GM18517 (cell line): Measurements from ENCODE around the gene ELAVL2.

Experiments used
- ATAC-seq: cut with Tn5 transposase; IDR thresholded peaks from one replicate; pipeline ENCODE4 v1.9.1; 2021; ENCODE audit warnings: mild to moderate bottlenecking, moderate library complexity; ENCODE audit not compliant: unreplicated experiment

ELAVL2 gene

GRCh38 chr9:23669776-23670175 lies 156.3 kb downstream of the ELAVL2 start:
- ATAC-seq, result no peak

DNA sequence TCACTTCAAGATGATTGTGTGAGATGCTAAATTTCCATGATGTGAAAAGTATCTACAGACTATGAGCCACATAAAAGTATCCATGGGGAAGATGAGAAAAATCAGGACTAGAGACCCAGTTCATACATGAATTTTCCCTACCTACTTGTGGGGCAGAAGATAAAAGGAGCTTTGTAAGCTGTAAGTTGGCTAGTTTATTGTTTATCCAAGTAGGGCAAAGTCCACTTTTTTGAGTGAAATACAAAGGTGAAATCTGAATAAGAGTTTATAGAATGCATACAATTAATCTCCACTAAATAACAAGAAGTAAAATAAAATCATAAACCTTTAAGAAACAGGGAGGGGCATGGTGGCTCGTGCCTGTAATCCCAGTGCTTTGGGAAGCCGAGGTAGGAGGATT lies 160.4 kb downstream of the ELAVL2 start:
- ATAC-seq, result no peak

- no peak for ATAC-seq
Observed at GRCh38 chr9:23665051-23665450, 161.0 kb downstream of the ELAVL2 start.

DNA sequence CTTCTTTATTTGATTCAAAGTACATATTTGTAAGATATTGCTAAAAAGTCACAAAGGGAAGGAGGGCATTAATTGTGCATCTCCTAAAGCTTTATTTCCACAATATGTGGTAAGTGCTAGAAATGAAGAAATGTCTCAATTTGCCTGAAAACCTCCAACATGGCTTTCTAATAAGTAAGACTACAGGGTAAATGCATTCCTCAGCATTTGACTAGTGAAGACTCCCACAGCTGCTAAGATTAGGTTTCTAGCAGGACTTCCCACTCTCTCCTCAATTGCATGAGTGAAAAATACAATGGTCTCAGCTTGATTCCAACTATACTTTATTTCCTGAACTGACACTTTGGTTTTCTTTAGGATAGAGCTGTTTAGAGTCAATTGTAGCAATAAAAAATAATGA lies 162.1 kb downstream of the ELAVL2 start:
- no peak for ATAC-seq

DNA sequence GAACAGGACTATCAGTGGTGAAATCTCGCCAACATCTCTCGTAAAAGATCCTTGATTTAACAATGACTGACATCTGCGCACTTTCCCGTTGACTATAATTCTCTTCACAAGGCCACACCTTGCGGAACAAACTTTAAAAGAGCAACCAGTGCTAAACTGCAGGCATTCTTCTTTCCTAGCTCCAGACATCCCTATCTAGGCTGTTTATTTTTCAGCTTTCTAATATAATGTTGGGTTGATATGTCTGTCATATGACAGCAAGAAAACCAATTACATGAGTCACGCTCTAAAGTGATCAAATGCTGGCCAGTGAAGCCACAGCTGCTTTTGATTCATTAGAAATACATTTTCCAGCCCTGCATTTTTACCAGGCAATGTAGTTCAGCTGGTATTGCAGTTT lies 162.5 kb downstream of the ELAVL2 start:
- no peak for ATAC-seq

GRCh38 chr9:23663125-23663524 lies 162.9 kb downstream of the ELAVL2 start:
- ATAC-seq, result no peak

- no peak for ATAC-seq
Observed at GRCh38 chr9:23662320-23662719, 163.7 kb downstream of the ELAVL2 start.

DNA sequence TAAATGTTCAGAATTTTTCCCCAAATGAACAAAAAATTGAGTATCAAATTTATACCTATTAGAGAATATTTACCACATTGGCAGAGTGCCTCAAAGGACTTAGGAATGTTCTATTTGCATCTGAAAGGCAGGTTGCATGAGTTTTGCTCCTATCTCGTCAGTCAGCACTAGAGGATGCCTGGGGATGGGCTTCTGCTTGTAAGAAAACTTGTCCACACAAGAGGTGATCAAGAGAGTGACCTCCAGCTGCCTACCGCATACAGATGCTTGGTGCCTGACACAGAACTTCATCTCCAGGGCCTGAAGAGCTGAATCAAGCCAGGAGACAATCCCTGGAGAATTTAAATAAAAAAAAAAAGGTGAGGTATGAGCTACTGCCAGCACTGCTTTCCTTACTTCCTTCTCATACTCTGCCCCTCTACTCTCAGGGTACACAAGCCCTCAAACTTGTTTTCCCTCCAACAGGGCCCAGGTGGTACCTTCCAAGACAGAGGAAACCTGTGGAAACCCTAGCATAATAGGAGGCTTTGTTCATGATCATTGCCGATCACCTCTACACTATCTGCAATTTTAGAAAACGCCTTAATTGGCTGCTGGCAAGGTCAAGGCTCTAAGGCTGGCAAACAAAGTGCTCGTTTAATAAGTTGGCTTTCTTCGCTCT lies 166.6 kb downstream of the ELAVL2 start:
- ATAC-seq, result no peak

DNA sequence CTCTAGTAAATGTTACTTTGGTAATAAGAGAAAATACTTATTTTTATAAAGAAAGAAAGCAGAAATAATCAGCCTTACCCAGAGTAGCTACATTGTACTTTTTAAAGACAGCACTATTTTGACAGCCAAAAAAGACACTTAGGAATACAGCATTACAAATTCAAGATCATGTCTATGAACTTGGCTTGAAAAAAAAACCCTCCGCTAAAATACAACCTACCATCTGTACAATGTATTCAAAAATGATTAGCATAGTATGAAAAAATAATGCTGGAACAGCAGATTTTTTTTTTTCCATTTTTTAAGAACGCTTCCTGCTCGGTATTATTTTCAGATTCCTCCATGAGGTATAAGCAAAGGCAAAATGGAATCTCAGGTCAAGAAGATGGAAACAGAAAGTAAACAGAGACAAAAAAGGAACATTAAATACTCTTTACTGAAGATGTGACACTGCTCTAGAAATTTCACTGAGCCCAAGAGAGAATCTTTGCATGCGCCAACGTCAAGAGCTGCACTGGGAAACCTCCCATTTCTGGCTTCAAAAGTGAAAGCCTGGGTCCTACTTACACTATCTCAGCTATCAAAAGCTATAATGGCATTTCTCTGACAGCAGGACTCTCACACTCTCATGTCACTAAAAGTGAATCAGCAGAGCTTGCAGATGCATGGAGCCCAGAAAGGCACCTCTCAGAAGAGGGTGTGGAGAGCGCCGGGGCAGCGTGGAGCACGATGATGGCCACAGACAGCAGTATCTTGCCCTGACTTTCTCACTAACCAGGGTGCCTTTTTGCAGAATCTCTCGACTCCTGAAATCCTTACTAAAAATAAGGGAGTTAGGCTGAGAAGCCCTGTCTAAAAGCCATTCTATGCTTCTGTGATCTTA lies 167.4 kb downstream of the ELAVL2 start:
- no peak for ATAC-seq

DNA sequence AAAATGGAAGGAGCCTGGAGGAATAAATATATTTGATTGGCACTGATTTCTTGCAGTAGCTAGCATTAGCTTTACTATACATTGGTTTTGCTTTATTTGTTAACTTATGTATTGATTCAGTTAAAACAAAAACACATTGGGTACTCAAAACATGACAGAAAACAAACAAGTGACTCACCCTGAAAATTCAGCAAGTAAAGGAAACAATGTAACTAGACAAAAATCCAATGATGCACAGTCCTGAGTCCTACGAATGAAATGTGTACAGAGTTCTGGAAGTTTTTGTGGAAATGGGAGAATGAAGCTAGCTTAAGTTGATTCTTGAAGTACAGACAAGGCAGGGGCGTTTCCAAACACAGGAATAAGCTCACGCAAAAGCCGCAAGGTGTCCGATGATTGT lies 175.0 kb downstream of the ELAVL2 start:
- ATAC-seq, result no peak

- no peak for ATAC-seq
Observed at GRCh38 chr9:23648651-23649050, 177.4 kb downstream of the ELAVL2 start.

DNA sequence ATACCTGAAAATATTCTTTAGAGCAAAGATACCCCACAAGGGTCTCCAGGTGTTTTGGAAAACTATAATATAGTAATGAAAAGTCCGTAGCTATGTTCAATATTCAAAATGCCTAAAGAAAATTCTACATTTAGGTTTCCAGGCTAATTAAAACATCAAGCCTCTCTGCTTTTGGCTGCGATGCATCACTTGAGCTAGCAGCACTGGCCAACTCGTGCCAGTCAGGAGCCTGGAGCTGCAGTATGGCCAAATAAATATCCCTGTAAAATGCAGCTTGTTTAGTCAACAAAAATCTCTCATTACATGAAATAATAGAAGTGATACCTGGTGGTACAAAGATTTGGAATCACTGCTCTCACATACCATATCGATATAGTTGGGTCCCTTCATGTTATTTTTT lies 181.1 kb downstream of the ELAVL2 start:
- ATAC-seq, result no peak

DNA sequence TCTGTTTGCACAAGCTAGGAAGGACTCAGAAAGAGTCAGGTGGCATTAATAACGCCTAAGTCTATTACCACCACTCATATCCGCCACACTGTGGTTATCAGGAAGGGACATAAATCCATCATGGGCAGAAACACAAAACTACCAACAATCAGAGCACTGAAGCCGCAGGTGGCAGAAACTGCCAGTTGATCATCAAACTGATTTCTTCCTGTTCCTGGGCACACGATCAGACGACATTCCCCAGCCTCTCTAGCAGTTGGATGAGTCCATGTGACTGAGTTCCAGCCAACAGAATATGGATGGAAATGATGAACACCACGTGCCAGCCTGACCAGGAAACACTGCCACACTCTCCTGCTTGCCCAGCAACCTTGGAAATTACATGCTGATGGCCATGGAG lies 181.7 kb downstream of the ELAVL2 start:
- ATAC-seq, result no peak

DNA sequence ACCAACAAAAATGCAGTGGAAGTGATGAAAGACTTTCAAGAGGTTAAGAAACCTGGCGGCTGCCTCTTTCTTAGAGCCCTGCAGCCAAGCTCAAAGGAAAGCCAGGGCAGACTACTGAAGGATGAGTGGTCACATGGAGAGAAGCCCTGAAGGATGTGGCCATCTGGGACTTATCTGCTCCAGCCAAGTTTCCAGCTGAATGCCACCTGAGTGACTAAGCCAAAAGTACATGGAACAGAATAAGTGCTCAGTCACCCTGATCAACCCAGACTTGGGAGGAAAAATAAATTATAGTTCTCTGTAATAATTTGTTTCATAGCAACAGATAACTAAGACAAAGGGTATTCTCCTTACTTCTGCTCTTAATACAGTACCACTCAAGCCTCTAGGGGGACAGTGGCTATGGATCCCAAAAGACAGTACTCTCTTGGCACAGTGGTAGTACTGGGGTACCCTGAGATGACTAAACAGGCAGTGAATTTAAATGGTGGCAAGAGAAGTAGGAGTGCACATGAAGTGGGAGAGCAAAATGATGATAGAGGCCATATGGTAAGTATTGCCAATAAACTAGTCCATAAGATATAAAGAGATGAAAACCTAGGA lies 182.3 kb downstream of the ELAVL2 start:
- no peak for ATAC-seq
